LNCaP clone FGC (cell line): Measurements from ENCODE around the gene TCTN3.

ENCODE experiments used
- DNase-seq: peaks from one replicate; pipeline ENCODE4 v3.0.0-alpha.2; 2011; ENCODE audit warnings: low read depth
- H3K4me3 ChIP-seq: 2 replicates; pipeline ENCODE4 v1.5.1; 2011; ENCODE audit warnings: mild to moderate bottlenecking, low read depth, low read length, control low read depth
- TF ChIP-seq, protein P1 (sequence below): IDR thresholded peaks from 2 replicates; pipeline ENCODE4 v1.5.1; 2012; ENCODE audit warnings: mild to moderate bottlenecking; ENCODE audit not compliant: control insufficient read depth, insufficient read depth; ENCODE audit errors: extremely low read depth

TCTN3 gene

DNA sequence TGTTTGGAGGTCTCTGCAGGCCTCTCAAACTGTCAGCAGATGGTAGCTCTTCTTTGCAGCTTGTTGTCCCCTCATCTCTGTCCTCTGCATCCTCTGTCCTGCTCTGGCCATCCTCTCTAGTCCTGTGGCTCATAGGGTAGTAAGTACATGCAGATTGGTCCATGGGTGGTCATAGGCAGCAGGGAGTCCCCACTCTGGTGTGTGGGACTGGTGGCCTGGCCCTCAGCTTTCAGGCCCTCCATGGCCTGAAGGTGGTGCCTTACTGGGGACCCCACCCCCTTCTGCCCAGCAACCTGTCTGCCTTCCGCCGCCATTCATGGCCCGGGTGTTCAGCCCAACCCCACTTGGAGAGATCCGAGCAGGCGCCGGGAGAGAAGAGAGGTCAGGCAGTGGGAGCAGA, 12.8 kb upstream of the TCTN3 start:
- TF ChIP-seq, protein P1, sequence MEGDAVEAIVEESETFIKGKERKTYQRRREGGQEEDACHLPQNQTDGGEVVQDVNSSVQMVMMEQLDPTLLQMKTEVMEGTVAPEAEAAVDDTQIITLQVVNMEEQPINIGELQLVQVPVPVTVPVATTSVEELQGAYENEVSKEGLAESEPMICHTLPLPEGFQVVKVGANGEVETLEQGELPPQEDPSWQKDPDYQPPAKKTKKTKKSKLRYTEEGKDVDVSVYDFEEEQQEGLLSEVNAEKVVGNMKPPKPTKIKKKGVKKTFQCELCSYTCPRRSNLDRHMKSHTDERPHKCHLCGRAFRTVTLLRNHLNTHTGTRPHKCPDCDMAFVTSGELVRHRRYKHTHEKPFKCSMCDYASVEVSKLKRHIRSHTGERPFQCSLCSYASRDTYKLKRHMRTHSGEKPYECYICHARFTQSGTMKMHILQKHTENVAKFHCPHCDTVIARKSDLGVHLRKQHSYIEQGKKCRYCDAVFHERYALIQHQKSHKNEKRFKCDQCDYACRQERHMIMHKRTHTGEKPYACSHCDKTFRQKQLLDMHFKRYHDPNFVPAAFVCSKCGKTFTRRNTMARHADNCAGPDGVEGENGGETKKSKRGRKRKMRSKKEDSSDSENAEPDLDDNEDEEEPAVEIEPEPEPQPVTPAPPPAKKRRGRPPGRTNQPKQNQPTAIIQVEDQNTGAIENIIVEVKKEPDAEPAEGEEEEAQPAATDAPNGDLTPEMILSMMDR: no peak
- no peak overlapping the region for H3K4me3 ChIP-seq
- DNase-seq: no peak

DNA sequence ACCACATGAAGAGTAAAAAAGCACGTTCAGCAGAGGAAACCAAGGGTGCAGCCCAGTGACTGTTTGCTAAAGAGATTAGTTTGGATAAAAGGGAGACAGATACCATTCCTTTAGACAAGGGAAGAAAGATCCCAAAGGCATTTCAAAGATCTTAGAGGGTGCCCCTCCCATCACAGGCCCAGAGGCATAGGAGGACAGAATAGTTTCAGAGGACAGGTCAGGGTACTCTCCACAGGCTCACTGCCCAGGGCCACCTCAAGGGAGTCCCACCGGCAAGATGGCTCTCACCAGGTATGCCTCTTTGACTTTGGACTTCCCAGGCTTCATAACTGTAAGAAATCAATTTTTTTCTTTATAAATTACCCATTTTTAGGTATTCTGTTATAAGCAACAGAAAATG, 4.7 kb upstream of the TCTN3 start:
- DNase-seq: no peak

DNA sequence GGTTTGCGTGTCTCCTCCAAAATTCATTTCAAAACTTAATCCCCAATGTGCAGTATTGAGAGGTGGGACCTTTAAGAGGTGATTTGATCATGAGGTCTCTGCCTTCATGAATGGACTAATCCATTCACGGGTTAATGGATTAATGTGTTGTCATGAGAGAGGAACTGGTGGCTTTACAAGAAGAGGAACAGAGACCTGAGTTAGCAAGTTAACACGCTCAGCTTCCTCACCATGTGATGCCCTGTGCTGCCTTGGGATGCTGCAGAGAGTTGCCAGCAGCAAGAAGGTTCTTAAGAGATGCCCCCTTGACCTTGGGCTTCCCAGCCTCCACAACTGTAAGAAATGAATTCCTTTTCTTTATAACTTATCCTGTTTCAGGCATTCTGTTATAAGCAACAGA, 3.7 kb upstream of the TCTN3 start:
- TF ChIP-seq, protein P1: no peak
- no peak overlapping the region for H3K4me3 ChIP-seq
- DNase-seq: no peak

More for the DNA sequence above, 4.7 kb upstream of the TCTN3 start:
- no peak overlapping the region for H3K4me3 ChIP-seq
- TF ChIP-seq, protein P1: no peak

DNA sequence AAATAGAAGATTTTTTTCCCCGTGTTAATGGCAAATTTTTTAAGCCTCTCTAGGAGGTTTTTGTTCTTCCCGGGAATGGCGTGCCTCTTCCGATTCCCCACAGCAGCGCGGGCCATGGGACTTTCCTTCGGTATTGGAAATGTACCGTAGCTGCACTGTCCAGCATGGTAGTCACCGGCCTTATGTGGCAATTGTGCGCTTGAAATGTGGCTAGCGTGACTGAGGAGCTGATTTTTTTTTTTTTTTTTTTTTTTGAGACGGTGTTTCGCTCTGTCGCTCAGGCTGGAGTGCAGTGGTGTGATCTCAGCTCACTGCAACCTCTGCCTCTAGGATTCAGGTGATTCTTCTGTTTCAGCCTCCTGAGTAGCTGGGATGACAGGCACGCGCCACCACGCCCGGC, 938 bp upstream of the TCTN3 start:
- no peak for DNase-seq
- TF ChIP-seq, protein P1: no peak
- H3K4me3 ChIP-seq: no peak overlapping the region

DNA sequence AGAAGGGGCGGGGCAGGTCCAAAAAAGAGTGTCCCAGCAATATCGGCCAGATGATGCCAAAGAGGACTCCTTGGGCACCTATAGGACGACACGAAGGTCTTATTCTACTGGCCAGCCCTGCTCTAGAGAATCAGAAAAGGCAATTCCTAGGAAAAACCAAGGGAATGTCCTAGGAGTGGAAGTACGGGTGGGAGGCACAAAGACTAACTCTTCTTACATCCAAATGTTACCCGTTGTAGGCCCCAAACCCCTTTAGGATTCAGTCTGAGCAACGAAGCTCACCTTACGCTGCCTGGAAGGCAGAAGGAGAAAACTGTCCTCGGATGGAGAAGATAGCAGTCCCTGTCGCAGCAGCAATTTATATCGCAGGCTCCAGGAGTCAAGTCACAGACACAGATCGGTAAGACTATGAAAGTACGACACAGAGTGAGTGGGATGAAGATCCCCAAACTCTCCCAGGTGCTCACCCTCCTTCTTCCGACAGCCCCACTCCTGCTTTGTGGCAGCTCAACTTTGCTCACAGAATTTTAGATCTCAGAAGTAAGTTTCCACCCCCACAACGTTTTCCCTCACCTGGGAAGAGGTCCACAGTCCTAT, 558 bp downstream of the TCTN3 start:
- peak overlapping the region; percentile 98 for H3K4me3 ChIP-seq
- no peak for DNase-seq
- TF ChIP-seq, protein P1: no peak

DNA sequence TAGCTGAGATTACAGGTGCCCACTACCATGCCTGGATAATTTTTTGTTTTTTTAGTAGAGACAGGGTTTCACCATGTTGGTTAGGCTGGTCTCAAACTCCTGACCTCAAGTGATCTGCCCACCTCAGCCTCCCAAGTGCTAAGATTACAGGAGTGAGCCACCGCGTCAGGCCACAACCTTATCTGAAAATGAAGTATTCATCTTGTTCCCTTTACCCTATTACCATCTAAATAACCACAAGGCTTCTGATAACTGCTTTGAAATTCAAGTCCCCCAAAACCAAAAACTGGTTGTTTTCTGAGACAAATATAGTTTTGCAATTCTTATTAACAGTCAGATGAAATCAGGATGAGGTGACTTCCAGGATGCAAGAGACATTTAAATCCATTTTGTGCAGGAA, 2.4 kb downstream of the TCTN3 start:
- no peak for DNase-seq
- no peak overlapping the region for H3K4me3 ChIP-seq
- TF ChIP-seq, protein P1: no peak

DNA sequence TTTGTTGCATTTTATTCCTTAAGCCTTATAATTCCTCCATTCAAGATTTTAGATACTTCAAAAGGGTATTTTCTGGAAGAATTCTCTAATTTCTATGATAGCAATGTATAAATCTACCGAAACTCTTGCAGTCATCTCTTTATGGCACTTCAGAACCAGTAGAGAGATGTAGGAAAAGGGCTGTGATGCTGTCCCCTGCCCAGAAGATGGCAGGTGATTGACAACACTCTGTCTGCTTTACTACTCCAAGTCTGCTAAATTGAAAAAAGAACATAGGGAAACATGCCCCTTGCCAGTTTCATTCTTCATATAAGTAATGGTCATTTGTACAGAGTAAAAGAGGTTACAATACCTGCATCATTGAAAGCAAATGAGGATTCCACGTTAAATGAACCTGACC, 5.1 kb downstream of the TCTN3 start:
- TF ChIP-seq, protein P1: no peak
- DNase-seq: no peak
- H3K4me3 ChIP-seq: no peak overlapping the region
